Measurements from ENCODE around the gene SBF1. TPM values are rescaled to one million over a fixed set of nuclear protein-coding genes. Genes with fewer than 3 reads are reported as not detected.

SBF1 gene
- total RNA-seq, 1 experiment from 2014 or later: 86.1 TPM

GRCh38 chr22:50471197-50471847 is 3.5 kb downstream of the SBF1 start:
- in situ Hi-C loops (cut with HindIII; ENCODE audit: low sequenced_read_pairs): no loop called here
- DNase-seq (ENCODE audit: low spot score): peak; percentile 79

DNA sequence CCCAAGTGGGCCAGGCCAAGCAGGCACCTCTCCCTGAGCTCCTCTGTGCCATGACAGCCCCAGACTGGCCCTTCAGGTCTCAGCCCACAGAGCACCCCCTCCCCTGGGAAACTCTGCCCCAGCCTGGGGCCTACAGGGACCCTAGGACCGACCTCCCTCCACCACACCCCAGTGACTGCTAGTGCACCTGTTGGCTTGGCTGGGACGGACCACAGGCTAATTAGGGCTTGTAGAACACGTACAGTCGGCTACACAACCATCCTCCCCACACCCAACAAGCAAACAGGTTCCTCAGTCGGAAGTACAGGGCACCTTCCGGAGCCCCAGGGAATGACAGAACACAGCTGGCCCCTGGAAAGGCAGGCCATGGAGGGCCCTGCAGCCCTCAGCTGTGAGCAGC is 4.3 kb downstream of the SBF1 start:
- in situ Hi-C loops (cut with HindIII; ENCODE audit: low sequenced_read_pairs): no loop called here
- no peak for DNase-seq (ENCODE audit: low spot score)

GRCh38 chr22:50469377-50470305 is 5.2 kb downstream of the SBF1 start:
- in situ Hi-C loops (cut with HindIII; ENCODE audit: low sequenced_read_pairs): no loop called here
- DNase-seq (ENCODE audit: low spot score): peak; percentile 59

DNA sequence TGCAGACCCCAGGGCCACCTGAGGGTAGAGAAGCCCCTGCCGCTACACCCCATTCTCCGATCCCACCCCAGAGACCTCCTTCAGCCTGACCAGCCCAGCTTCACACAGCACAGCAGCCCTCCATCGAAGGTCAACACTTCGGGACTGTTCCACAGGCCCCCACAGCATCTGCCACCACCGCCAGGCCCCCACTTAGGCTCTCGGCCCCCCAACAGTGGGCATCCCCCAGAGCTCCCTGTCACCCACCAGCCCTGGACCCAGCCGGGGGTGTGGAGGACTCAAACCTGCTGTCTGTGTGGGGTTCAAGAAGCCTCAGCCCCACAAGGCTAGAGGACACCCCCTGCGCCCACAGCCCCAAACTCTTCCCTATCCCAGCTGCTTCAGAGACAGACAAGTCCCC is 6.2 kb downstream of the SBF1 start:
- no peak for DNase-seq (ENCODE audit: low spot score)

GRCh38 chr22:50467773-50468440 is 6.9 kb downstream of the SBF1 start:
- no peak for DNase-seq (ENCODE audit: low spot score)
- in situ Hi-C loops (cut with HindIII; ENCODE audit: low sequenced_read_pairs): no loop called here

More for the DNA sequence above, 6.2 kb downstream of the SBF1 start:
- in situ Hi-C loops (cut with HindIII; ENCODE audit: low sequenced_read_pairs): no loop called here

DNA sequence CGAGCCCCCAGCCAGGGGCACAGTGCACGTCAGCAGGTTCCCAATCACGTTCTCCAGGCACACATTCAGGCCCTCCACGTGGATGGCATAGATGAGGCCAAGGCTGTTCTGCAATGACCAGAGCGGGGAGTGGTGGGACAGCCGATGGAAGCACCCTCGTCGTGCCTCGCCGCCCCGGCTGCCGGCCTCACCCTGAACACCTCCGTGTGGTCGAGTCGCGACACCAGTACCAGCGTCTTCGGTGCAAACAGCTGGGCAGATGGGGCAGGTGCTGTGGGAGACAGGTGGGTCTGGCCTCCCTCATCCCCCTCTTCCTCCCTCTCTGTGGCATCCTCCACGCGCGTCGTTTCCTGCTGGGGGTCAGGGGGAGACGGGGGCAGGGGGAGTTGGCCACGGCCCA is 7.5 kb downstream of the SBF1 start:
- in situ Hi-C loops (cut with HindIII; ENCODE audit: low sequenced_read_pairs): no loop called here
- DNase-seq (ENCODE audit: low spot score): no peak

DNA sequence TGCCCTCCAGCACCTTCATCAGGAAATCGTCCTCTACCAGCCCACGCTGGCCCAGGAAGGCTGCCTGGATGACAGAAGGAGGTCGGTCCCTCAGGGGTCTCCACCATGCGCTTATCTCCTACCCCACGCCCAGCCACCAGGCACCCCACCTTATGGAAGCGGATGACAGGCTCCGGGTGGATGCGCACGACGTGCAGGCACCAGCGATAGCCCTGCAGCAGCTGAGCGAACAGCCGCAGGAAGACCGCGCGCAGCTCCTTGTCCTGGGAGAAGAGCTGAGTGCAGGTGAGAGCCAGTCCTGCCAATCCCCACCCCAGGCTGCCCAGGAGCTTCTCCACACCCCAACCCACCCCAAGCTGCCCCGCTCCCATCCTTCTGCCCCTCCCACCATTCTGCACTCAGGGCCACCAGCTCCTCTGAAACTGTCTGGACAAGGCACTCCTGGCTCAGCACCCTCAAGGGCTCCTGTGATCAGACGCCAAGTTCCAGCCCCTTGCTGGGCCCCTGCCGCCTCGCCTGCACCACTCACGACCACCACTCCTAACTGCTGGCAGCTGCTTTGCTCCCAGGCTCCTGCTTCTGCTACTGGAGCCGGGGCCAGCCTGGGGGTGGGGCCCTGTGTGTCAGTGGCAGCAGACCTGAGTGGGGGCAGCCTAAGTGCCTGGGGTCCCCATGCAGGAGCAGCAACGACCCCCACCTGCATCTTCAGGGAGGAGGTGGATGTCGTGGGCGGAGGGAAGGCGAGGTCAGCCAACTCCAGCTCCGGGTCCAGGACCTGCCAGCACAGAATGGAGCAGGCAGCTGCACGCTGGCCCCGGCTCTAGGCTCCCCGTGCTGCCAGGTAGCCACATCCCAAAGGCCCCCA is 9.5 kb downstream of the SBF1 start:
- in situ Hi-C loops (cut with HindIII; ENCODE audit: low sequenced_read_pairs): no loop called here
- no peak for DNase-seq (ENCODE audit: low spot score)

- in situ Hi-C loops (cut with HindIII; ENCODE audit: low sequenced_read_pairs): no loop called here
- no peak for DNase-seq (ENCODE audit: low spot score)
These were observed 10.4 kb downstream of the SBF1 start for GRCh38 chr22:50464451-50464850.

- in situ Hi-C loops (cut with HindIII; ENCODE audit: low sequenced_read_pairs): no loop called here
- DNase-seq (ENCODE audit: low spot score): no peak
These were observed 11.5 kb downstream of the SBF1 start for GRCh38 chr22:50463188-50463900.

DNA sequence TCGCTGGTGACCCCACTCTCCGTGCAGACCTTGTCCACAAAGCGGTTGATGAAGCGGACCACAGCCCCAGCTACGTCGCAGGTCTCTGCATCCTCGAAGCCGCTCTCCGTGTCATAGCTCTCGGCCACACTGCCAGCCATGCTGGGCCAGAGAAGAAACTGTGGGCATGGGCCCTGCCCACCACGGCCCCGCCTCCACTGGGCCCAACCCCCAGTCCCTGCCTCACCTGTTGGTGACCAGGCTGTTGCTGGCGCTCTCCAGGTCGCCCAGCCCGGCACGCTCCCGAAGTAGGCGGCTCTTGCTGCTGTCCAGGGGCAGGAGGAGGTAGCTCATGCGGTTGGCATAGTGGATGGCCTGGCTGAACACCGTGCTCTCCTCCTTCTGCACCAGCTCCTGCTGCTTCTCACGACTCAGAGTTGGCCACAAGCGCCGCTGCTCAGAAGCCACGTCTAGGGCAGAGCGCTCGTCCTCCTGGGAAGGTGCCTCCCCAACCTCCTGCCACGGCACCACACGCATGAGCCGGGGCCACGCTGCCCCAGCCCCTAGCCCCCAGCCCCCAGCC is 12.8 kb downstream of the SBF1 start:
- in situ Hi-C loops (cut with HindIII; ENCODE audit: low sequenced_read_pairs): no loop called here
- DNase-seq (ENCODE audit: low spot score): peak; percentile 70

- in situ Hi-C loops (cut with HindIII; ENCODE audit: low sequenced_read_pairs): no loop called here
- no peak for DNase-seq (ENCODE audit: low spot score)
These were observed 13.3 kb downstream of the SBF1 start for GRCh38 chr22:50461536-50461935.

DNA sequence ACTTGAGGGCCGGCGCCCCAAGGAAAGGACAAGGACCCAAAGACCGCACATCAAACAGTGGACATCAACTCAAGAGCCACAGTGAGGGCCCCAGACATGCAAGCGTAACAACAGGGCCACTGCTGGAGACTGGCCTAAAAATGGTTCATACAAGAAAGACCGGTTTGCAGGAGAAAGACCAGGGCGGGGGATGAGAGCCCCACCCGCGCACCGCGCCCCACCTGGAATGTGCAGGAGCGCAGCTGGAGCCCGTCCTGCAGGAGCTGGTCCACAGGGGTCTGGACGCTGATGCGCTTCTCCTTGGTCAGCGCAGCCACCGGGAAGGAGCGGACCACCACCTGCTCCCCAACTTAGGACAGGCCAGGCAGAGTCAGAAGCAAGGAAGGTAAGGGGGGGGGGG is 13.9 kb downstream of the SBF1 start:
- in situ Hi-C loops (cut with HindIII; ENCODE audit: low sequenced_read_pairs): no loop called here
- DNase-seq (ENCODE audit: low spot score): no peak

DNA sequence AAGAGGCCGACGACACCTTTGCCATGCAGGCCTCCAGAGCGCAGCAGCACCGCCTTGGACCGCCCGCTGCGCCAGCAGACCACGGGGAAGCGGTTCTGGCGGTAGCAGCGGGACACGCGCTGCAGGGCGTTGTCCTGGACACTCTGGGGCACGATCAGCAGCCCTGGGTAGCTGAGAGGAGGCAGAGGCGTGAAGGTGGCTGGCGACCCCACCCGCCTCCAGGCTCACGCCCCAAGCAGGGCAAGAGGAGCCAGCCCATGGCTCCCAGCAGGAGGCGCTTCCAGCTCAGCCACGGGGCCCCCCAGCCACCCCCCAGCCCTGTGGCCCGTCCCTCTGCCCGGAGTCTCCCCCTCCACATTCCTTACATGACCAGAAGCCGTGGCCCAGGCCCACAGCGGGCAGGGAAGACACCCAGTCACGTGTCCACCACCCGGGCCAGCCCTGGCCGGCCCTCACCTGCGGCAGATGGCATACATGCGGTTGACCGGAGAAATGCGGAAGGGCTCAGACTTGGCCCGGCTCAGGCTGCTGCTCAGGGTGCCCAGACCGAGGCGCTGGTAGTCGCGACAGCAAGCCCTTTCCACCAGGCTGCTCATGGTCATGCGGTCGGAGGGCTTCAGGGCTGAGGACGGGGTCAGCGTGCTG is 15.2 kb downstream of the SBF1 start:
- in situ Hi-C loops (cut with HindIII; ENCODE audit: low sequenced_read_pairs): no loop called here

GRCh38 chr22:50459016-50459415 is 15.8 kb downstream of the SBF1 start:
- in situ Hi-C loops (cut with HindIII; ENCODE audit: low sequenced_read_pairs): no loop called here
- DNase-seq (ENCODE audit: low spot score): no peak

More for the DNA sequence above, 15.2 kb downstream of the SBF1 start:
- DNase-seq (ENCODE audit: low spot score): peak; percentile 94

DNA sequence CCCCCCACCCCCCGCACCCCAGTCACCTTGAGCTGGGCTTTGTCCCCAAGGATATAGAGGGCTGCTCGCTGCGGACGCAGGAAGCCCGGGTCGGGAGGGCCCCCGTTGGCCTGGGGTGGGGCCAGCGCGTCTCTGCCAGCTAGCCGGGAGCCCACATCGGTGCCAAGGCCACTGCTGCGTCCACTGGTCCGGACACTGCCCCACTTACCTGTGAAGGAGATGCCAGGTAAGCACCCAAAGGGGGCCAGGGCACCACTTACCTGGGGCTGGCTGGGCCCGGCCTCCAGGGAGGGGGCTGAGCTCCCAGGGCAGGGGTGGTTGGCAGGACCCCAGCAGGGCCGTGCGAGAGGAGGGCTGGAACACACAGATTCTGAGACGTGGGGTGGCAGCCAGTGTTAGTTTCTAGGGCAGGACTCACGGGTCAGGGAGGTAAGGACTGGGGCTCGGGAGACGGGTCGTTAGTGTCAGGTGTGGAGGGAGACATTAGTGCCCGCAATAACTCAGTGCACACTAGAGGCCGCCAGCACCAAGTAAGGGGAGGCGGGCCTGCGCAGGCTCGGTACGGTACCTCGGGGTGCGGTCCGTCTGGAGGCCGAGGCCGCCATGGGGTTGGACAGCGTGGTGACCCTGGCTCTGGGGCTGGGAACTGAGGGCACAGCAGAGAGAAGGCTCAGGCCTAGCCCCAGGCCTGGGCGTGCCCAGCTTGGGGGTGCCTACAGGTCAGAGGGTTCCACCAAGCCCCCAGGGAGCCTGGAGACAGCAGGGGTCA is 18.2 kb downstream of the SBF1 start:
- DNase-seq (ENCODE audit: low spot score): no peak
- in situ Hi-C loops (cut with HindIII; ENCODE audit: low sequenced_read_pairs): no loop called here

DNA sequence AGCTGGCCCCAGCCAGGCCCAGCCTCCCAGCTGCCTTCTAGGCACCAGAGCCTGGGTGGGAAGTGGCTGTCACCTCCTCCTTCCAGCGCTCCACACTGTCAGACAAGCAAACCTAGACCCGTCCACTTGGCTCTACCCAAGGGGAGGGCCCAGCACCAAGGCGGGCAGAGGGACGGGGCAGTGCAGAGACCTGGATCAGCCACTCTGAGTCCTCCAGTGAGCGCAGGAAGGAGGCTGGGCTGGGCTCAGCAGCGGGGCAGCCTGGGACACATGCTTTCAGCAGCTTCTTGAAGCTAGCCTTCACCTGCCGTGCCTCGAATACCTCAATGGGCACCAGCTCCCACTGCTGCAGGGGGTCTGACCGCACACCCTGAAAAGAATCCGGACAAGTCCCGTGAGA is 18.8 kb downstream of the SBF1 start:
- no peak for DNase-seq (ENCODE audit: low spot score)
- in situ Hi-C loops (cut with HindIII; ENCODE audit: low sequenced_read_pairs): no loop called here

GRCh38 chr22:50455201-50455600 is 19.6 kb downstream of the SBF1 start:
- no peak for DNase-seq (ENCODE audit: low spot score)
- in situ Hi-C loops (cut with HindIII; ENCODE audit: low sequenced_read_pairs): no loop called here
